ENCODE data around the gene RNF167.

The RNF167 gene

DNA sequence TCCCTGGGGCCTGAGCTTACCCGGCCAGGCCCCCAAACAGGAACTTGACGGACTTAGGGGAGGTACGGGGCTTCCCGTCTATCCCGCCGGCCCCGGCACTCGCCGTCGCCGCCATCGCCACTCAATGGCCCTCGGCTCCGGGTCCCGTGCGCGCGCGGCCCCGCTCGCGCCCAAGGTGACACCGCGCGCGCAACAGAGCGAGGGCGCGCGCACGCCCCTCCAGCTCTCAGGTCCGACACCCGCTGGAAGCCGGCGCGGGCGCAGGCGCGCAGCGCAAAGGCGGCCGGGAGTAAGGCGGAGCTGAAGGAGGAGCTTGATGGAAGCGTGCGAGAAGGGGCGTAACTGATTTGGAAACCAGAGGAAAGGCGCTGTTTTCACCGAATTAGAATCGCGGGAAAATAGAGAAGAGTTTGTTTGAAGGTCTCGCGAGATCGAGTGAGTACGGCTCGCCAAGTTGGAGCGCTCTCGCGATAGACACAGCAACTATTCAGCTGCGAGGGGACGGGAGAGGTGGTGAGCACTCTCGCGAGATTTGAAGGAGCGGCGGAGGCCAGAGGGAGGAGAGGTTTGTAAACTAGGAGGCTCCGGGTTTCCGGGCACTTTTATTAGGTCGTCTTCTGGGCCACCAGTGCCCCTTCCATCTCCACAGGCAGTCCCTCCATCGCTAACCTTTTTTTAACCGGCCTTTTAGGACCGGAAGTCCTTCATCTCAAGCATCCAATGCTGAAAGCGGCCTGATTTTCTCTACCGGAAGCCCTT lies at the start of gene RNF167, which contains the start of gene SLC25A11:
TSS of gene RNF167 (plus strand) at position 473 of the 759 bp plus-strand sequence. CDS start 642 bp downstream, outside the sequence.
TSS of gene SLC25A11 (minus strand) at position 251 of the 759 bp plus-strand sequence. CDS start at position 115, 136 bp downstream.
- peak; percentile 100 for DNase-seq

DNA sequence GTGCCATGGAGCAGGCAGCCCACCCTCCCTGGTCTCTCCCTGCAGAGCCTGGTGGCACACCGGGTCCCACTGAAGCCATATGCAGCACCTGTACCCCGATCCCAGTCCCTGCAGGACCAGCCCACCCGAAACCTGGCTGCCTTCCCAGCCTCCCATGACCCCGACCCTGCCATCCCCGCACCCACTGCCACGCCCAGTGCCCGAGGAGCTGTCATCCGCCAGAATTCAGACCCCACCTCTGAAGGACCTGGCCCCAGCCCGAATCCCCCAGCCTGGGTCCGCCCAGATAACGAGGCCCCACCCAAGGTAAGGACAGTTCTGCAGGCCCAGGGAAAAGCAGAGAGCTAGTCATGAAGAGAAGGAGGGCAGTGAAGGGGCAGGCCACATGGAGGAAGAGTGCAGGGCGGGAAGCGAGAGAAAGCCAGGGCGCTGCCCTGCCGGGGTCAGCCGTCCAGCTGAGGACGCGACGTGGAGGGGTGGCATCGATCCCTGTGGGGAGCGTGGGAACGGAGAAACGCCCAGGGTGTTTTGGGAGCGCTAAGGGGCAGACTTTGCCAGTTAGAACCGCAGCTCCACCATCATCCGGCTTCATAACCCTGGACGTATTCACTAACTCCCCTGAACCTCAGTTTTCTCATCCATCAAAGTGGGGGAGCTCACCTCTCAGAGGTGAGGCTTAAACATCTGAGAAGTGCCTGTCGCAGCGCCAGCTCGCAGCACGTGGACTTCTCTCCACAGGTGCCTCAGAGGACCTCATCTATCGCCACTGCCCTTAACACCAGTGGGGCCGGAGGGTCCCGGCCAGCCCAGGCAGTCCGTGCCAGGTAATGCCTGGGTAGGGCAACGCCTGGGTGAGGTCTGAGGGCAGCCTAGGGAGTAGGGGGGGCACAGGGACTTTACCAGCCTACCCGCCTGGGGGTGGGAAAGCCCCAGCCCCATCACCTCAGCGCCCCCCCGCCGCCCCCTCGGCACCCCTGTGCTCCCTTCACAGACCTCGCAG lies 48.4 kb upstream of the RNF167 start:
- peak; percentile 53 for DNase-seq

DNA sequence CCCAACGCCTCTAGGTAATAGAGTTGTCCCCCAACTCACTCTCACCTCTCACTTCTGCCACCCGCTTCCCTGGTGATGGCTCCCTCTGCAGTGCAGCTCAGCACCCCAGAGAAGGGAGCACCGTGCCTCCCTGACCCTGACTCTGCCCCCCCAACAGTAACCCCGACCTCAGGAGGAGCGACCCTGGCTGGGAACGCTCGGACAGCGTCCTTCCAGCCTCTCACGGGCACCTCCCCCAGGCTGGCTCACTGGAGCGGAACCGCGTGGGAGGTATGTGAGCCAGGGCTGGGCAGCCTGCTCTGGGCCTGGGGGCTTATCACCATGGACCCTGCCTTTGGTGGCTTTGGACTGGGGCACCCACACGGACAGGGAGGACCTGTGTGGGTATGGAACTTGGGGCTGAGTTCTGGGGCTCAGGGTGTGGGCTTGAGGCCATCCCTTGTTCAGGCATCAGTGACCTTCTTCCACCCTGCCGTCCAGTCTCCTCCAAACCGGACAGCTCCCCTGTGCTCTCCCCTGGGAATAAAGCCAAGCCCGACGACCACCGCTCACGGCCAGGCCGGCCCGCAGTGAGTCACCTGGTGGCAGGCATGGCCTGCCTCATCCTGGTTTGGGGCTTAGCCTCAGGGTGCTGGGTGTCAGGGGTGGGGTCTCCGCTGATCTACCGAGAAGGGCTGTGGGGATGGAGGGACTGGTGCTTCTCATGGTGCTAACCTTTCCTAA lies 47.4 kb upstream of the RNF167 start:
- peak; percentile 62 for DNase-seq

DNA sequence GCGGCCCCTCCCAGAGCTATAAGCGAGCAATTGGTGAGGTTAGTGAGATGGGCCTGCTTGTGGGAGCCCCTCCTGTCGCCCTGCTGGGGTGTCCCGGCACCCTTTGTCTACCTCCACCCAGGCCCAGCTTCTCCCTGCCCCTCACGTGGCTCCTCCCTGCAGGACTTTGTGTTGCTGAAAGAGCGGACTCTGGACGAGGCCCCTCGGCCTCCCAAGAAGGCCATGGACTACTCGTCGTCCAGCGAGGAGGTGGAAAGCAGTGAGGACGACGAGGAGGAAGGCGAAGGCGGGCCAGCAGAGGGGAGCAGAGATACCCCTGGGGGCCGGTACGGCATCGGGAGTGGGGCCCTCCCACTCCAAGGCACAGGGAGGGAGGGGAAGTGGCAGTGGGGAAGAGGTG lies 46.8 kb upstream of the RNF167 start:
- DNase-seq, result peak; percentile 50

DNA sequence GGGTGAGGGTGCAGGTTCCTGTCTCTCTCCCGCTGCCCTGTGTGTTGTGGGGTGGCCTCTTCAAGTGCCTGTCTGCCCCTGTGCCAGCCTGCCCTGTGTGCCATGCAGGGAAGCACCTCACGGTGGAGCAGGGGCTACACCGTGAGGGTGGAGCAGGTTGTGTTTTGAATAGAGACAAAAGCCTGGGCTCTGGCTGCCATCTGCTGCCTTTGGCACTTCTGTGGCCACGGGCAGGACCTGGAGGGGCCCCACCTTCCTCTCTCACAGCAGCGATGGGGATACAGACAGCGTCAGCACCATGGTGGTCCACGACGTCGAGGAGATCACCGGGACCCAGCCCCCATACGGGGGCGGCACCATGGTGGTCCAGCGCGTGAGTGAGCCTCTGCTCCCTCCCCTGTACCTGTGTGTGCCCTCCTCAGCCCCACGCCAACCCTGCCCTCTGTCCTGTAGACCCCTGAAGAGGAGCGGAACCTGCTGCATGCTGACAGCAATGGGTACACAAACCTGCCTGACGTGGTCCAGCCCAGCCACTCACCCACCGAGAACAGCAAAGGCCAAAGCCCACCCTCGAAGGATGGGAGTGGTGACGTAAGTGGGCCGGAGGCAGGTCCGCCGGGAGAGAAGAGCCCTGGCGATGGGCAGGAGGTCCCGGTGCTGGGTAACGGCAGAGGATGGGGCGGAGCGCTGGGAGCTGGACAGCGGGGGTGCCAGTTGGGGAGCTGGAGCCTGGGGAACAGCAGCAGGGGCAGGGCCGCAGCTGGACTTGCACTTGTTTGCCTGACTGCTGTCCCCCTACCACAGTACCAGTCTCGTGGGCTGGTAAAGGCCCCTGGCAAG lies 46.1 kb upstream of the RNF167 start:
- DNase-seq, result peak; percentile 55

DNA sequence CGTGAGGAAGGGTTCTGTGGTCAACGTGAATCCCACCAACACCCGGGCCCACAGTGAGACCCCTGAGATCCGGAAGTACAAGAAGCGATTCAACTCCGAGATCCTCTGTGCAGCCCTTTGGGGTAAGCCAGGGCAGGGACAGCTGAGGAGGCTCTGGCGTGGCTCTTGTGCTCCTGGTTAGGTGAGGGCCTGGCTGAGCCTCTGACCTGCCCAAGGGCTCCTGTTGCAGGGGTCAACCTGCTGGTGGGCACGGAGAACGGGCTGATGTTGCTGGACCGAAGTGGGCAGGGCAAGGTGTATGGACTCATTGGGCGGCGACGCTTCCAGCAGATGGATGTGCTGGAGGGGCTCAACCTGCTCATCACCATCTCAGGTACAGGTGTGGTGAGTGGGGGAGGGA lies 44.9 kb upstream of the RNF167 start:
- peak; percentile 49 for DNase-seq

DNA sequence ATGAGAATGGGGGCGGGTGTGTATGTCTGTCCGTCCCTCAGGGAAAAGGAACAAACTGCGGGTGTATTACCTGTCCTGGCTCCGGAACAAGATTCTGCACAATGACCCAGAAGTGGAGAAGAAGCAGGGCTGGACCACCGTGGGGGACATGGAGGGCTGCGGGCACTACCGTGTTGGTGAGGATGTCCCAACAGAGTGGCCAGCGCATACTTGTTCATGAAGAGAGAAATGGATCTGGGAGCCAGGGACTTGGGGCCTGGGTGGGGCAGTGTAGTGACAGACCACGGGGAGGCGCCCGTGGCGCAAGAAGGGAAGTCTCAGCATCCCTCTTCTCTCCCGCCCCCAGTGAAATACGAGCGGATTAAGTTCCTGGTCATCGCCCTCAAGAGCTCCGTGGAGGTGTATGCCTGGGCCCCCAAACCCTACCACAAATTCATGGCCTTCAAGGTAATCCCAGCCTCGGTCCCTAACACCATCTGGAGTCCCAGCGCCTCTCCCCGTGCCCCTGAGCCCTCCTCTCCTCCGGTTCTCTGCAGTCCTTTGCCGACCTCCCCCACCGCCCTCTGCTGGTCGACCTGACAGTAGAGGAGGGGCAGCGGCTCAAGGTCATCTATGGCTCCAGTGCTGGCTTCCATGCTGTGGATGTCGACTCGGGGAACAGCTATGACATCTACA lies 44.3 kb upstream of the RNF167 start:
- peak; percentile 80 for DNase-seq

DNA sequence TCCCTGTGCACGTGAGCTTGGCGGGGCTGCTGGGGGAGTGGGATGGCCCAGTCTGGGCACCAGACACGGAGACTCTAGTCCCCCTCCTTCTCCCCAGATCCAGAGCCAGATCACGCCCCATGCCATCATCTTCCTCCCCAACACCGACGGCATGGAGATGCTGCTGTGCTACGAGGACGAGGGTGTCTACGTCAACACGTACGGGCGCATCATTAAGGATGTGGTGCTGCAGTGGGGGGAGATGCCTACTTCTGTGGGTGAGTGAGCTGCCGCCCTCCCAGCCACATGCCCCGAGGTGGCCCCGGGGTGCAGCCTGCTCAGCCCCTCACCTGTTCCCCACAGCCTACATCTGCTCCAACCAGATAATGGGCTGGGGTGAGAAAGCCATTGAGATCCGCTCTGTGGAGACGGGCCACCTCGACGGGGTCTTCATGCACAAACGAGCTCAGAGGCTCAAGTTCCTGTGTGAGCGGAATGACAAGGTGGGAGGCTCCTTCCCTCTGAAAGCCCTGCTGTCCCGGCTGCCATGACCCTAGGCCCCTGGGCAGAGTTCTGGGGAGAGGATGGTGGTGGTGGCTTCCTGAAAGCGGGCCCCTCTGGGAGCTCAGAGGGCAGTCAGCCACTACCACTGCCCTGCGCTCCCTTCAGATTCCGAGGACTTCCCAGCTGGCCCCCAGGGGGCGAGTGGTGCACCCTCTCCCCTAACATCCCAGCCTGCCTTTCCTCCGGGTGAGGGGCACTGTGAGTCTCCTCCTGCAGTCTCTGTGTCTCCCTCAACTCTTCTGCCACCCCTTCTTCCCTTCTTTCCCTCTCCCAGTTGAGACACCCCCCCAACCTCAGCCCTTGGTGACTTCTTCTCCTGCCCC lies 43.5 kb upstream of the RNF167 start:
- DNase-seq, result no peak

DNA sequence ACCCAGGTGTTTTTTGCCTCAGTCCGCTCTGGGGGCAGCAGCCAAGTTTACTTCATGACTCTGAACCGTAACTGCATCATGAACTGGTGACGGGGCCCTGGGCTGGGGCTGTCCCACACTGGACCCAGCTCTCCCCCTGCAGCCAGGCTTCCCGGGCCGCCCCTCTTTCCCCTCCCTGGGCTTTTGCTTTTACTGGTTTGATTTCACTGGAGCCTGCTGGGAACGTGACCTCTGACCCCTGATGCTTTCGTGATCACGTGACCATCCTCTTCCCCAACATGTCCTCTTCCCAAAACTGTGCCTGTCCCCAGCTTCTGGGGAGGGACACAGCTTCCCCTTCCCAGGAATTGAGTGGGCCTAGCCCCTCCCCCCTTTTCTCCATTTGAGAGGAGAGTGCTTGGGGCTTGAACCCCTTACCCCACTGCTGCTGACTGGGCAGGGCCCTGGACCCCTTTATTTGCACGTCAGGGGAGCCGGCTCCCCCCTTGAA lies 42.8 kb upstream of the RNF167 start:
- no peak for DNase-seq

DNA sequence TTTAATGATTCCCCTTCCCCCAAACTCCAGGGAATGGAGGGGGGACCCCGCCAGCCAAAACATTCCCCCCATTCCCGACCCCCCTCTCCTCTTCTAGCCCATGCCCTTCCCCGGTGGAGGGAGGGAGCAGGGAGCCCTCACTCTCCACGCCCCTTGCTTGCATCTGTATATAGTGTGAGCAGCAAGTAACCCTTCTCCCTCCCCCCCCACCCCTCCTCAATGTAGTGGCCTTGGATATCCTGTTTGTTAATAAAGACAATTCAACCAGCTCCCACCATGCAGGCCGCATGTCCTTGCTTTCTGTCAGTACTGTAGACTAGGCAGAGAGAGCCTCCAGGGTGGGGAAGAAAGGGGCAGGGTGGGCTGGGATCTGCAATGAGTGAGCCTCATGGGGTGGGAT lies 42.3 kb upstream of the RNF167 start:
- no peak for DNase-seq

DNA sequence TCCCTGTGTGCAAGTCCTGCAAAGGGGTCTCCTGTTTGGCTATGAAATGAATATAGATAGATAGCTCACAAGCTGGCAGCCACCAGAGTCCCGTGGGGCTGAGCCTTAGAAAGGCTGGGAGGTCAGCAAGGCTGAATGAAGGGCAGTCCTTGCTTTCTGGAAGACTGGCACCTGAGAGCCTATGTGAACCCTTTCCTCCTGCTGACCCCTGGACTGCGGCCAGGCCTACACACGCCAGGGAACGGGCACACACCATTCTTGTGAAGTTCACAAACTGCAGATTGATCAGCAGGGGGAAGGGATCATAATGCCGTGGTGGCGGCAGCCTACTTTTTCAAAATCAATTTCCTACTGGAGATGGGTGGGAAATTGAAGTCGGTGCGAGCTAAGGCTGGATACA lies 41.7 kb upstream of the RNF167 start:
- DNase-seq, result no peak

DNA sequence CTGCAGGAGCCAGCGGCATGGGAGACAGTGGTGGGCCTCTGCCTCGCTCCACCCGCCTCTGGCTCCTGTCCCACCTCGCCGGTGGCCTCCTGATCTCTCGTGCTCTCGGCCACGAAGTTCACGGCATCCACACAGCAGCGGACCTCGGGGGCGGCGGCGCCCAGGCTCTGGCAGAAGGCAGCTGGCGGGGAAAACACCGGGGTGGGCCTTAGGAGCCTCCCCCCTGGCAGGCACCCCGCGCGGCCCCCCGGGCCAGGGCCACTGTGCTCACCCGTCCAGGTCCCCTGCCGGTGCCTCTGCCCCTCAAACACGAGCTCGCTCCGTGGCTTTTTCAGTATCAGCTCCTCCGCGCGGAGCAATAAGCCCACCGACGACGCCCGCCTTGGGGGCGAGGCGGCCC lies 41.1 kb upstream of the RNF167 start:
- no peak for DNase-seq

DNA sequence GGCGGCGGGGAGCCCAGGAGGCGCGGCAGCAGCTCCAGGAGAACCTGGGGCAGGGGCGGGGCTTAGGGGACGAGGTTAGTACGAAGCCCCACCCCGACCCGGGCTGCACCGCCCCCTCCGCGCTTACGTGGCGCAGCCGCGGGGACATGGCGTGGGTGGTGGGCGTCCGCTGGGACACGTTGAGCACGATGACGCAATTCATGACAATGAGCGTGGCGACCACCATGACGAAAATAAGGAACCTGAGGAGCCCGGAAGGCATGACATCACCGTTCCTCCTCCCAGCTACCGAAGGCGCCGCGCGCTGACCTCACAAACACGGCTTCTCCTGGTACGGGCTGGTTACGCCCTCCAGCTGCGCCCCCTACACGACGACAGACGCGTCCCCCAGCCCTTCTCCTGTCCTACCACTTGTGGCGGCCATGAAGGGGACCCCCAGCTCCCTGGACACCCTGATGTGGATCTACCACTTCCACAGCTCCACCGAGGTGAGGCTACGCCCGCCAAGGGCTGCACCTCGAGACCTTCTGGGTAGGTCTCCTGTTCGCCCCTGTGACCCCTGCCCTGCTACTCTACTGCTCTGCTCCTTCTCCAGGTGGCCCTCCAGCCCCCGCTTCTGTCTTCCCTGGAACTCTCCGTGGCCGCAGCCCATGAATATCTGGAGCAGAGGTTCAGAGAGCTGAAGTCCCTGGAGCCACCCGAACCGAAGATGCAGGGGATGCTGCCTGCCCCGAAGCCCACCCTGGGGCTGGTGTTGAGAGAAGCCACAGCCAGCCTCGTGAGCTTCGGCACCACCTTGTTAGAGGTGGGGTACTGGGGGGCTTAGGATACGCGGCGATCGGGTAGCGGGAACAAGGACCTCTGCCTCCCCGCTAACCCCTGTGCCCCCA lies 40.5 kb upstream of the RNF167 start, which contains the start of gene C17orf107:
TSS of gene C17orf107 (plus strand) at position 196 of the 890 bp plus-strand sequence. CDS start at position 423, 227 bp downstream.
- peak; percentile 88 for DNase-seq

DNA sequence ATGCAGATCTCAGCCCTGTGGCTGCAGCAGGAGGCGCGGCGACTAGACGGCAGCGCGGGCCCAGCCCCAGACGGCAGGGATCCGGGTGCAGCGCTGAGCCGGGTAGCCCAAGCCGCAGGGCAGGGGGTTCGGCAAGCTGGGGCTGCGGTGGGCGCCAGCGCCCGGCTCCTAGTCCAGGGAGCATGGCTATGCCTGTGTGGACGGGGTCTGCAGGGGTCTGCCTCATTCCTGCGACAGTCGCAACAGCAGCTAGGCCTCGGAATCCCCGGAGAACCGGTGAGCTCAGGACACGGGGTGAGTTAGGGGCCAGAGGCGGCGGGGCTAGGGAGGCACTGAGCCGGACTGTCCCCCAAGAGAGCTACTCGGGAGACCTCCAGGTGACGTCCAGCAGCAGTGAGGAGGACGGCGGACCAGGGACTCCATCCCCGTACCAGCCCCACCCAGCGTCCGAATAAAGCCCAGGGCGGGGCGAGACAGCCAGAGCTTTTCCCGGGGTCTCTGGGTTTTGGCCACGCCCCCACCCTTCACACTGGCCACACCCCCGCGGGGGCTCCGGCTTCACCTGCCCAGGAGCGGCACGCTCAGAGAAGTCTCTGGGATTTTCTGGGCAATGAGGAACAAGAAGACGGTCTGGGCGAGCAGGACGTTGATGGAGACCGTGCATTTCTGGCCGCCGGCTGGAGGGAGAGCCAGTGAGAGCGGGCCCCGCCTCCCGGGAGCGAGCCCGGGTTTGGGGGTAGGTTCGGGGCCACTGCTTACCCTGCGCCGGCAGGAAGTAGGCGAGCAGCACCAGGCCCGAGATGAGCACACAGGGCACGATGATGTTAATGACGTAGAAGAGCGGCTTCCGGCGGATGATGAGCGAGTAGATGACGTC lies 39.6 kb upstream of the RNF167 start:
- DNase-seq, result peak; percentile 84

DNA sequence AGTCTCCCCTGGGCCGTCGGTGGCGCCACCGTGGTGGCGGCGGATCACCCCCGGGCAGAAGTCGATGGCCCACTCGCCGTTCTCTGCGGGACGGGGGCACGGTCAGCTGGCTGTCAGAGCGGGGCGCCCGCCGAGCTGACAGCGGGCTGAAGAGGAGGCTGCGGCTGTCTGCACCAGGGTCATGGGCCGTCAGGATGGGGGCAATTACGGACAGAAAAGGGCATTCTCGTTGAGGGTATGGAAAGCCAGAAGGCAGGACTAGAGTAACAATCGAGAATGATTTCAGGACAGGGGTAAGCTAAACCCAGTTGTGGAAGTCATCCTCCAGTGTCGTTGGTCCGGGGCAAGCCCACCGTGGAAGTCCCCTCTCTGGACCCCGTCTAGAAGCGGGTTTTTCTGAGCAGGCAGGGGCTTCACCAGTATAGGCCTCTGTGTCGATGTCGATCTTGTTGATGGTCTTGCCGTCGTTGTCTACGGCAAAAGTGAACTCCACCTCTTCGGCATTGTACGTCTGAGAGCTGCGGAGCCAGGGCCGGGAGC lies 38.9 kb upstream of the RNF167 start:
- no peak for DNase-seq

DNA sequence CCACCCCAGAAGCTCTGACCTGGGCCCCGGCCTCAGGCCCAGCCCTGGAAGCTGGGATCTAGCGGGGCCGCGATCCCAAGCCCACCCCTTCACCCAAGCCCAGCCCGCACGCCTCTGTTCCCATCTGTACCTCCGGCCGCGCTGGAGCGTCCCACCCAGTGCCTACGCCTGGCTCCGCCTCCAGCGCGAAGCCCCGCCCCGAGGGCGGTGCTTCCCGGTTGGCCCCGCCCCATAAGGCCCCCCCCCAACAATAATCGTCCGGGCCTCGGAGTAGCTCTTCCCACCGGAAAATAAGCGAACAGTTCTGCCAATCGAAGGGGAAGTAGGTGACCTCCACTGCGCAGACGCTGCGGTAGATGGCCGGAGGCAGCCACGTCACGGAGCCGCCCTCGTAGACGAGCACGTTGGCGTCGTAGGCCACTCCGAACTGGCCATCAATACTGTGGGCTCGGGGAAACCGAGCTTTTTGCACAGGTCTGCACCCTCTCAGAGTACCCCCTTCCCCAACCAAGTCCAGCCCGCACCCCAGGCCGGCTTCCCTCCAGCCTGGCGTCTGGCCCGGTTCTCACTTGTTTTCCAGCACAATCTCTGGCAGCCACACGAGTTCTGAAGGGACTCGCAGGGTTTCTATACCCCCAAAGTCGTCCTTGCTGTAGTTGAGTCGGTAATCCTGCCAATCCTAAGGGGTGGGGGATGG lies 38.3 kb upstream of the RNF167 start:
- DNase-seq, result no peak

DNA sequence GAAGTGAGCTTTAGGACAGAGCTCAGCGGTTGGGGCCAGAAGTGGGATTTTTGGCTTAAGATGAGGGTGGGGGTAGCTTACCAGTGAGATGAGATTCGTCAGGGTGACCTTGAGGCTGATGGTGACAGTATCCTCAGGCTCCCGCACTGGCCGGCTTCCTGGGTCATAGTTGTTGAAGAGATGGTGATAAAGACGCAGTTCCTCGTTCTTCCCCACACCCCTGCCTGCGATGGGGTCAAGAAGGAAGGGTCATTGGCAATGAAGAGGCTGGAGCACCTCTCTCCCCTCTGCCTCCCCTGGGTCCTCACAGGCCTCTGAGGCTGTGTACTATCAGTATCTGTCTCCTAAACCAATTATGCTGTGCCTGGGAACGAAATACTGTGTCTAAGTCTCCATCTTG lies 37.5 kb upstream of the RNF167 start:
- DNase-seq, result no peak

Measured in islet precursor cell (in vitro differentiated cells).